ENCODE data around the gene ZNF532. TPM values are rescaled to one million over a fixed set of nuclear protein-coding genes. Genes with fewer than 3 reads are reported as not detected.

The ZNF532 gene
- total and polyA plus RNA-seq, 9 of the 15 experiments (the other 6 are each of a cell fraction or from before 2014, with no cell fraction given) = 0.42 TPM; not detected in 8

- Histone ChIP-seq H4K20me1 (replicated peaks; ENCODE audit: control insufficient read depth, insufficient read depth, low read length) (no peaks in the 10 kb centered on the region), H3K4me1 (replicated peaks in 1 of 2; ENCODE audit: control insufficient read depth in 2 of 2, insufficient read depth in 2 of 2, low read length in 2 of 2) (no peaks in the 10 kb centered on the region), H3K27ac (ENCODE audit: extremely low read depth, low read depth, low read length) (no peak overlapping the region), H3K4me2 (ENCODE audit: insufficient read depth, low read length) (no peak overlapping the region), H3K9ac (ENCODE audit: insufficient read depth in 1 of 2, low read depth in 2 of 2, low read length in 2 of 2) (no peak overlapping the region), H2AFZ (ENCODE audit: low read depth, low read length) (no peak overlapping the region), H3K79me2 (ENCODE audit: control insufficient read depth, insufficient read depth, low read length) (no peaks in the 10 kb centered on the region), H3K9me1 (ENCODE audit: control insufficient read depth, insufficient read depth, low read length) (no peaks in the 10 kb centered on the region), H3K9me3 (replicated peaks; ENCODE audit: control insufficient read depth, insufficient read depth, low read depth, low read length) (no peaks in the 10 kb centered on the region), H3K36me3 (ENCODE audit: control insufficient read depth, insufficient read depth, low read length) (no peaks in the 10 kb centered on the region), H3K4me3 (no peak overlapping the region), H3K27me3 (ENCODE audit: control insufficient read depth in 2 of 2, insufficient read depth in 2 of 2, low read length in 2 of 2) (no peaks in the 10 kb centered on the region; a peak in 1 of 5 replicates)
- ATAC-seq (no peak), DNase-seq (ENCODE audit: extremely low read depth in 1 of 4, low spot score in 3 of 4) (no peak), FAIRE-seq (no peak)
- ChIA-PET POLR2A (no interaction called here), CTCF (ENCODE audit: low intra/inter-chr PET ratio) (no interaction called here)
- in situ Hi-C loops (cut with MboI) = no loop called here
- WGBS (ENCODE audit: insufficient coverage, low coverage, missing lambda C conversion rate) = 0% methylated on average over 3 of the region's 3 CpGs
- no TSS peak for BruUV-seq (replicated peaks)
- intact Hi-C loops (cut with micrococcal nuclease) = no loop called here
- TF ChIP-seq ZC3H4 (CRISPR knock-in tag; IDR thresholded peaks at IDR 0.05; ENCODE audit: borderline replicate concordance) (no peak), LARP7 (IDR thresholded peaks at IDR 0.05) (no peak), MYNN (IDR thresholded peaks at IDR 0.05) (no peak), MYNN (CRISPR knock-in tag; IDR thresholded peaks at IDR 0.05) (no peak), NR2C2 (CRISPR knock-in tag; IDR thresholded peaks at IDR 0.05) (no peak), NR2C2 (tag; IDR thresholded peaks at IDR 0.05) (no peak), SREBF1 (IDR thresholded peaks at IDR 0.05; ENCODE audit: borderline replicate concordance, low read depth, low read length) (no peak), ZNF408 (CRISPR knock-in tag; IDR thresholded peaks at IDR 0.05; ENCODE audit: low read depth) (no peak), POLR2B (IDR thresholded peaks at IDR 0.05; ENCODE audit: low read depth, partially characterized antibody) (no peak), BCL6 (CRISPR knock-in tag; IDR thresholded peaks at IDR 0.05) (no peak)
- TF ChIP-seq, protein P1, sequence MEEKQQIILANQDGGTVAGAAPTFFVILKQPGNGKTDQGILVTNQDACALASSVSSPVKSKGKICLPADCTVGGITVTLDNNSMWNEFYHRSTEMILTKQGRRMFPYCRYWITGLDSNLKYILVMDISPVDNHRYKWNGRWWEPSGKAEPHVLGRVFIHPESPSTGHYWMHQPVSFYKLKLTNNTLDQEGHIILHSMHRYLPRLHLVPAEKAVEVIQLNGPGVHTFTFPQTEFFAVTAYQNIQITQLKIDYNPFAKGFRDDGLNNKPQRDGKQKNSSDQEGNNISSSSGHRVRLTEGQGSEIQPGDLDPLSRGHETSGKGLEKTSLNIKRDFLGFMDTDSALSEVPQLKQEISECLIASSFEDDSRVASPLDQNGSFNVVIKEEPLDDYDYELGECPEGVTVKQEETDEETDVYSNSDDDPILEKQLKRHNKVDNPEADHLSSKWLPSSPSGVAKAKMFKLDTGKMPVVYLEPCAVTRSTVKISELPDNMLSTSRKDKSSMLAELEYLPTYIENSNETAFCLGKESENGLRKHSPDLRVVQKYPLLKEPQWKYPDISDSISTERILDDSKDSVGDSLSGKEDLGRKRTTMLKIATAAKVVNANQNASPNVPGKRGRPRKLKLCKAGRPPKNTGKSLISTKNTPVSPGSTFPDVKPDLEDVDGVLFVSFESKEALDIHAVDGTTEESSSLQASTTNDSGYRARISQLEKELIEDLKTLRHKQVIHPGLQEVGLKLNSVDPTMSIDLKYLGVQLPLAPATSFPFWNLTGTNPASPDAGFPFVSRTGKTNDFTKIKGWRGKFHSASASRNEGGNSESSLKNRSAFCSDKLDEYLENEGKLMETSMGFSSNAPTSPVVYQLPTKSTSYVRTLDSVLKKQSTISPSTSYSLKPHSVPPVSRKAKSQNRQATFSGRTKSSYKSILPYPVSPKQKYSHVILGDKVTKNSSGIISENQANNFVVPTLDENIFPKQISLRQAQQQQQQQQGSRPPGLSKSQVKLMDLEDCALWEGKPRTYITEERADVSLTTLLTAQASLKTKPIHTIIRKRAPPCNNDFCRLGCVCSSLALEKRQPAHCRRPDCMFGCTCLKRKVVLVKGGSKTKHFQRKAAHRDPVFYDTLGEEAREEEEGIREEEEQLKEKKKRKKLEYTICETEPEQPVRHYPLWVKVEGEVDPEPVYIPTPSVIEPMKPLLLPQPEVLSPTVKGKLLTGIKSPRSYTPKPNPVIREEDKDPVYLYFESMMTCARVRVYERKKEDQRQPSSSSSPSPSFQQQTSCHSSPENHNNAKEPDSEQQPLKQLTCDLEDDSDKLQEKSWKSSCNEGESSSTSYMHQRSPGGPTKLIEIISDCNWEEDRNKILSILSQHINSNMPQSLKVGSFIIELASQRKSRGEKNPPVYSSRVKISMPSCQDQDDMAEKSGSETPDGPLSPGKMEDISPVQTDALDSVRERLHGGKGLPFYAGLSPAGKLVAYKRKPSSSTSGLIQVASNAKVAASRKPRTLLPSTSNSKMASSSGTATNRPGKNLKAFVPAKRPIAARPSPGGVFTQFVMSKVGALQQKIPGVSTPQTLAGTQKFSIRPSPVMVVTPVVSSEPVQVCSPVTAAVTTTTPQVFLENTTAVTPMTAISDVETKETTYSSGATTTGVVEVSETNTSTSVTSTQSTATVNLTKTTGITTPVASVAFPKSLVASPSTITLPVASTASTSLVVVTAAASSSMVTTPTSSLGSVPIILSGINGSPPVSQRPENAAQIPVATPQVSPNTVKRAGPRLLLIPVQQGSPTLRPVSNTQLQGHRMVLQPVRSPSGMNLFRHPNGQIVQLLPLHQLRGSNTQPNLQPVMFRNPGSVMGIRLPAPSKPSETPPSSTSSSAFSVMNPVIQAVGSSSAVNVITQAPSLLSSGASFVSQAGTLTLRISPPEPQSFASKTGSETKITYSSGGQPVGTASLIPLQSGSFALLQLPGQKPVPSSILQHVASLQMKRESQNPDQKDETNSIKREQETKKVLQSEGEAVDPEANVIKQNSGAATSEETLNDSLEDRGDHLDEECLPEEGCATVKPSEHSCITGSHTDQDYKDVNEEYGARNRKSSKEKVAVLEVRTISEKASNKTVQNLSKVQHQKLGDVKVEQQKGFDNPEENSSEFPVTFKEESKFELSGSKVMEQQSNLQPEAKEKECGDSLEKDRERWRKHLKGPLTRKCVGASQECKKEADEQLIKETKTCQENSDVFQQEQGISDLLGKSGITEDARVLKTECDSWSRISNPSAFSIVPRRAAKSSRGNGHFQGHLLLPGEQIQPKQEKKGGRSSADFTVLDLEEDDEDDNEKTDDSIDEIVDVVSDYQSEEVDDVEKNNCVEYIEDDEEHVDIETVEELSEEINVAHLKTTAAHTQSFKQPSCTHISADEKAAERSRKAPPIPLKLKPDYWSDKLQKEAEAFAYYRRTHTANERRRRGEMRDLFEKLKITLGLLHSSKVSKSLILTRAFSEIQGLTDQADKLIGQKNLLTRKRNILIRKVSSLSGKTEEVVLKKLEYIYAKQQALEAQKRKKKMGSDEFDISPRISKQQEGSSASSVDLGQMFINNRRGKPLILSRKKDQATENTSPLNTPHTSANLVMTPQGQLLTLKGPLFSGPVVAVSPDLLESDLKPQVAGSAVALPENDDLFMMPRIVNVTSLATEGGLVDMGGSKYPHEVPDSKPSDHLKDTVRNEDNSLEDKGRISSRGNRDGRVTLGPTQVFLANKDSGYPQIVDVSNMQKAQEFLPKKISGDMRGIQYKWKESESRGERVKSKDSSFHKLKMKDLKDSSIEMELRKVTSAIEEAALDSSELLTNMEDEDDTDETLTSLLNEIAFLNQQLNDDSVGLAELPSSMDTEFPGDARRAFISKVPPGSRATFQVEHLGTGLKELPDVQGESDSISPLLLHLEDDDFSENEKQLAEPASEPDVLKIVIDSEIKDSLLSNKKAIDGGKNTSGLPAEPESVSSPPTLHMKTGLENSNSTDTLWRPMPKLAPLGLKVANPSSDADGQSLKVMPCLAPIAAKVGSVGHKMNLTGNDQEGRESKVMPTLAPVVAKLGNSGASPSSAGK (IDR thresholded peaks at IDR 0.05) = no peak
These were observed 94.0 kb downstream of the ZNF532 start for GRCh38 chr18:58958628-58959027.
